Measurements from ENCODE around the gene FUBP3.

DNA sequence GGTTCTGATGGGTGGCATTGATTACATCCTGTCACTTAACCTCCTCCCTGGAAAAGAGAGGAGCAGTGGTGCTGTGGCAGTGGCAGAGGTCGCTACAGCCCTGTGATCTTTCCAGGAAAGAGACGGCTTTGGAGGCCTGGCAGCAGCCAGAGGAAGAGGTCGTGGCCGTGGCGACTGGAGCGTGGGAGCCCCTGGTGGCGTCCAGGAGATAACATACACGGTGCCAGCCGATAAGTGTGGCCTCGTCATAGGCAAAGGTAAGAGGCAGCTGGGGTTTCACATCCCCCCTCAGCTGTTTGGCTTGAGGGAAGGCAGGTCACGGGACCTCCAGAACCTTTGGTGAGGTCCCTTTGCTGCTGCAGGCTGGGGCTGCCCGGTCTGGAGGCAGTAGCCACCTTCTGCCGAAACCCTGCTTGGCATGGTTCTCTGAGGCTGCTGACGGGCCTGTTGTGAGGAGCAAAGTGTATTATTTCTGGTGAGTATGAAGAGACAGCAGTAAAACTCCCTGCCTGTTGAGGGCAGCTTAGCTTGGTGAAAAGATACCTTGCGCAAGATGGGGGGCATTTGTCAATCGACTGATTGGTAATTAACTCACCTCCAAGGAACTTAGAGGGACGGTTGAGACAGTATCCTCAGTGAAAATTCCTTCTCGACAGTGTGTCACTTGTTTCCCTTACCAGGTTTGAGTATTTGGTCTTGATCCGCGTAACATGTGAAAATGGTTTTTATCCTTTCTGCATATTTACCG lies 47.0 kb downstream of the FUBP3 start:
- TF ChIP-seq, protein P1, sequence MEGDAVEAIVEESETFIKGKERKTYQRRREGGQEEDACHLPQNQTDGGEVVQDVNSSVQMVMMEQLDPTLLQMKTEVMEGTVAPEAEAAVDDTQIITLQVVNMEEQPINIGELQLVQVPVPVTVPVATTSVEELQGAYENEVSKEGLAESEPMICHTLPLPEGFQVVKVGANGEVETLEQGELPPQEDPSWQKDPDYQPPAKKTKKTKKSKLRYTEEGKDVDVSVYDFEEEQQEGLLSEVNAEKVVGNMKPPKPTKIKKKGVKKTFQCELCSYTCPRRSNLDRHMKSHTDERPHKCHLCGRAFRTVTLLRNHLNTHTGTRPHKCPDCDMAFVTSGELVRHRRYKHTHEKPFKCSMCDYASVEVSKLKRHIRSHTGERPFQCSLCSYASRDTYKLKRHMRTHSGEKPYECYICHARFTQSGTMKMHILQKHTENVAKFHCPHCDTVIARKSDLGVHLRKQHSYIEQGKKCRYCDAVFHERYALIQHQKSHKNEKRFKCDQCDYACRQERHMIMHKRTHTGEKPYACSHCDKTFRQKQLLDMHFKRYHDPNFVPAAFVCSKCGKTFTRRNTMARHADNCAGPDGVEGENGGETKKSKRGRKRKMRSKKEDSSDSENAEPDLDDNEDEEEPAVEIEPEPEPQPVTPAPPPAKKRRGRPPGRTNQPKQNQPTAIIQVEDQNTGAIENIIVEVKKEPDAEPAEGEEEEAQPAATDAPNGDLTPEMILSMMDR (IDR thresholded peaks at IDR 0.05), result no peak
- no peak for TF ChIP-seq POLR2A (IDR thresholded peaks at IDR 0.05)

All from gastroesophageal sphincter (tissue), 3 donors.